ENCODE measurements around the gene WHRN. TPM values are rescaled to one million over a fixed set of nuclear protein-coding genes. Genes with fewer than 3 reads are reported as not detected.
A peak's percentile ranks its signal among the peaks of the same experiment; 100 is the strongest.

The WHRN gene
- polyA plus RNA-seq, 1 donor (not counting 4 experiments of a cell fraction or from before 2014, with no cell fraction given) = 1.2 TPM

DNA sequence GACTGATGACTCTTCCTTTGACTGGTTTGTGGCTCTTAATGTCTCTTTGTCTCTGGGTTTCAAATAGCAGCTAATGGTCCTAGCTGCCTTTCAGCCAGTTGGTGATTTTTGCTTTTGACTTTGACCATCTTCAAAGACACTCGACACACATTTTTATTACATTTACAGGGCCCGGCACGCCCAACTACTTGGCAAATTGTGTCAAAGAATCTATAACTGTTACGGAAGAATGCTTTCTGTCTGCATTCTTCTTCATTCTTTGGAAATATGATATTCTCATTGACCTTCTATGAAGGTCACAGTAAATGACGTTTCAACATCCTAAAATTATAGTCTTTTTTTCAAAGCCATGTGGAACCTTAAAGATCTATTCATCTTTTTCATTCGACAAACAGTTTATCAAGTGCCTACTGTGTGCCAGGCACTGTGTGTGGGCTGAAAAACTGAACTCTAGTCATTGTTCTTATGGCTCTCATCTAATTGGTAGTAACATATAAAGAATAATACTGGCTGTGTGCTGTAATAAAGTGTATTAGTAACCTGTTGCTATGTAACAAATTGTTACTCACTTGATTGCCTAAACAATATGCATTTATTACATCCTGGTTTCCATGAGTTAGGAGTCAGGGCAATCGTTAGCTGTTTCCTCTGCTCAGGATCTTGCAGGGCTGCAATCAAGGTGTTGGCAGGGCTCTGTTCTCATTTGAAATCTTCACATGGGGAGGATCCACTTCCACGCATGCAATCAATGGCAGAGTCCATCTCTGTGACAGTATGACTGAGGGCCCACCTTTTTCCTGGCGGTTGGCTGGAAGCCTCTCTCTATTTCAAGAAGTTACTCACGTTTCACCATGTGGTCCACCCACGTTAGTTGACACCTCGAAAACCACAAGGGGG, 7.0 kb upstream of the WHRN start:
- Histone ChIP-seq H3K4me3 (ENCODE audit: control insufficient read depth in 2 of 3, extremely low read depth in 1 of 3, insufficient read depth in 2 of 3, low read depth in 1 of 3, low read length in 3 of 3) (no peak overlapping the region), H3K4me2 (ENCODE audit: control insufficient read depth, extremely low read depth, insufficient read depth, low read depth, low read length) (no peak overlapping the region), H3K27me3 (ENCODE audit: control insufficient read depth, extremely low read depth, insufficient read depth, low read length) (peaks cover 7% of the 10 kb centered on the region), H3K9me3 (ENCODE audit: control insufficient read depth, low read depth, low read length) (no peaks in the 10 kb centered on the region), H3K36me3 (ENCODE audit: control insufficient read depth in 2 of 2, extremely low read depth in 1 of 2, insufficient read depth in 2 of 2, low read length in 2 of 2) (no peaks in the 10 kb centered on the region), H3K27ac (ENCODE audit: control insufficient read depth, insufficient read depth, low read length) (no peak overlapping the region), H3K9me1 (ENCODE audit: control insufficient read depth, extremely low read depth, insufficient read depth, low read length) (no peaks in the 10 kb centered on the region), H3K9ac (ENCODE audit: control insufficient read depth, extremely low read depth, insufficient read depth, low read length) (no peak overlapping the region), H3K4me1 (ENCODE audit: control insufficient read depth, extremely low read depth, insufficient read depth, low read length) (no peaks in the 10 kb centered on the region), H3K79me2 (ENCODE audit: control insufficient read depth, insufficient read depth, low read length) (no peaks in the 10 kb centered on the region), H4K20me1 (ENCODE audit: control insufficient read depth, extremely low read depth, insufficient read depth, low read length) (no peaks in the 10 kb centered on the region), H2AFZ (ENCODE audit: control insufficient read depth, low read length) (no peak overlapping the region)
- TF ChIP-seq EZH2 (IDR thresholded peaks at IDR 0.05; ENCODE audit: low read length) (no peak), CTCF (optimal IDR thresholded peaks at IDR 0.05 in 1 of 3, IDR thresholded peaks at IDR 0.05 in 1 of 3, conservative IDR thresholded peaks at IDR 0.05 in 1 of 3; ENCODE audit: extremely low read depth in 1 of 3, insufficient read depth in 2 of 3, low read length in 3 of 3) (no peak)
- FAIRE-seq (no peak), DNase-seq (ENCODE audit: low read depth, low spot score) (no peak)
- dilution Hi-C loops (cut with MboI; ENCODE audit: extremely low pct_ligation_motif_present, low sequenced_read_pairs) = no loop called here

GRCh38 chr9:114507726-114508125, 2.5 kb upstream of the WHRN start:
- peaks cover 12% of the 10 kb centered on the region for H3K27me3 ChIP-seq (ENCODE audit: control insufficient read depth, extremely low read depth, insufficient read depth, low read length)
- H4K20me1 ChIP-seq (ENCODE audit: control insufficient read depth, extremely low read depth, insufficient read depth, low read length) = no peaks in the 10 kb centered on the region
- peaks cover 12% of the 10 kb centered on the region for H3K4me1 ChIP-seq (ENCODE audit: control insufficient read depth, extremely low read depth, insufficient read depth, low read length)
- no peak for DNase-seq (ENCODE audit: low read depth, low spot score)
- dilution Hi-C loops (cut with MboI; ENCODE audit: extremely low pct_ligation_motif_present, low sequenced_read_pairs) = no loop called here
- no peaks in the 10 kb centered on the region for H3K9me3 ChIP-seq (ENCODE audit: control insufficient read depth, low read depth, low read length)
- peak; percentile 64 to 72 (median 70) for TF ChIP-seq CTCF (optimal IDR thresholded peaks at IDR 0.05 in 1 of 3, IDR thresholded peaks at IDR 0.05 in 1 of 3, conservative IDR thresholded peaks at IDR 0.05 in 1 of 3; ENCODE audit: extremely low read depth in 1 of 3, insufficient read depth in 2 of 3, low read length in 3 of 3)
- TF ChIP-seq EZH2 (IDR thresholded peaks at IDR 0.05; ENCODE audit: low read length) = no peak
- no peak overlapping the region for H2AFZ ChIP-seq (ENCODE audit: control insufficient read depth, low read length)
- H3K79me2 ChIP-seq (ENCODE audit: control insufficient read depth, insufficient read depth, low read length) = no peaks in the 10 kb centered on the region
- H3K9me1 ChIP-seq (ENCODE audit: control insufficient read depth, extremely low read depth, insufficient read depth, low read length) = no peaks in the 10 kb centered on the region
- peak; percentile 71 for FAIRE-seq
- no peak overlapping the region for H3K9ac ChIP-seq (ENCODE audit: control insufficient read depth, extremely low read depth, insufficient read depth, low read length)
- H3K4me3 ChIP-seq (ENCODE audit: control insufficient read depth in 2 of 3, extremely low read depth in 1 of 3, insufficient read depth in 2 of 3, low read depth in 1 of 3, low read length in 3 of 3) = no peak overlapping the region
- no peaks in the 10 kb centered on the region for H3K36me3 ChIP-seq (ENCODE audit: control insufficient read depth in 2 of 2, extremely low read depth in 1 of 2, insufficient read depth in 2 of 2, low read length in 2 of 2)
- H3K4me2 ChIP-seq (ENCODE audit: control insufficient read depth, extremely low read depth, insufficient read depth, low read depth, low read length) = no peak overlapping the region
- H3K27ac ChIP-seq (ENCODE audit: control insufficient read depth, insufficient read depth, low read length) = no peak overlapping the region

All from keratinocyte (primary cell).